CD1c-positive myeloid dendritic cell (primary cell): Measurements from ENCODE around the gene GPS1.
A peak's percentile ranks its signal among the peaks of the same experiment; 100 is the strongest.

Source experiments
- DNase-seq: peaks from one replicate; pipeline ENCODE4 v3.0.0-alpha.2; 2016; ENCODE audit errors: extremely low spot score

The GPS1 gene

DNA sequence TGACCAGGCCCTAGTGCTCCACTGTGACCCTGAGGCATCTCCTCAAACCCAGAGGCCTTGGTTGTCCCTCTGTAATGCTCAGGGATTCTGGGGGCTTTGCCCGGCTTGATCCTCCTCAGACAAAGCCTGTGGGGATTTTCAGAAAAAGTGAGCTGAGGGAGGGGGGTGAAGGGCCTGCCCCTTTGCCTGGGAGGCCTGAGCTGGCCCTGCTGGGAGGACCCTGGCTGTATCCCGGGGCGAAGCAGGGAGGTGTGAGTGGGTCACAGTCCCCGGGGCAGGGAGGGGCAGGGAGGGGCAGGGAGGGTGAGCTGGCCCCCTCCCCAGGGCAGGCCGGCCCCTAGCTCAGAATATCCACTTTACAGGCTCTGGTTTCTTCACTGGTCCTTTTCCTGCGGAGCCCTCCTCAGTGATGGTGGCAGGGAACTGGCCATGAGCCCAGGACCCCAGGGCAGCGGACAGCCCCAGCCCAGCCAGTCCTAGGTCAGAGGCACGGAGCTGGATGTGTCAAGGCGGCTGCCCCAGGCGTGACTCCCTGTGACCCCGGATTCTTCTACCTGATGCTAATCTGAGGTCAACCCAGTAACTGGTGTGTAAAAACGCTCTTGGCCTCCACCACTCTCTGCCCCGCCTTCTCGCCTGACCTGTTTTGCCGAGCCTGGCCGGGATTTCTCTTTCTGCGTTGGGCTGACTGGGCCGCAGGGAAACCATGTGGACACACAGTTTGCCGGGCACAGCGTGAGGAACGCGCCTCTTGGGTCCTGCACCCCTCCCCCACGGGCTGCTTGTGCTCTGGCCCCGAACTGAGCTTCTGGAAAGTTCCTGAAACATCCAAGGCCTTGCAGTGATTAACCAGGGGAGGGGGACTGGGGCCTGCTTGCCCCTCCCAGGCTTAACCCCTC lies 52.1 kb downstream of the GPS1 start:
- no peak for DNase-seq

DNA sequence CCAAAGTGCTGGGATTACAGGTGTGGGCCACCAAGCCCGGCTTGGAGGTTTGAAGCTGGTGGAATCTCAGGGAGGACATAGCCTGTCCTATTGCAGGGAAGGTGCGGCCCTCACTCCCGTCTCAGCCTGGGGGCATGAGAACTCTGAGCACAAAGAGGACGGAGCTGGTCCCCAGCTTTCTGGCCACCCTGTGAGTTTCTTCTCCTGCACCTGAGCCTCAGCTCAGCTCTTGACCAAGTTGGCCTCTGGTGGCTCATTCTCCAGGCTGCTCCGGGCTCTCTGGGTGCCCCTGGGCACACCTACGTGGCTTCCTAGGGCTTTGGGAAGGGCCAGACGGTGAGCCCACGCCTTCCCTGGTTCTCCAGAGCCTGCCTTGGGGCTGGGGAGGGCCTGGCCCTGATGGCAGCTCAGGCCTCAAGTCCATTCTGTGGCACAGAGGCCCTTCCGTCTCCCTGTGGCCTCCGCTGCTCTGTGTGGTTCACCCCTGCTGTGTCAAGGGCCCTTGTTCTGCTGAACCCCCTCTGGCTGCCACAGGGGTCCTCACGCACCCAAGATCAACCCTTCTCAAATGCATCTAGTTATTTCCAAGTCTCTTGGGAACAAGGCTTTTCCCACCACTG lies 53.2 kb downstream of the GPS1 start:
- no peak for DNase-seq

GRCh38 chr17:82105417-82105881 lies 53.8 kb downstream of the GPS1 start:
- no peak for DNase-seq

DNA sequence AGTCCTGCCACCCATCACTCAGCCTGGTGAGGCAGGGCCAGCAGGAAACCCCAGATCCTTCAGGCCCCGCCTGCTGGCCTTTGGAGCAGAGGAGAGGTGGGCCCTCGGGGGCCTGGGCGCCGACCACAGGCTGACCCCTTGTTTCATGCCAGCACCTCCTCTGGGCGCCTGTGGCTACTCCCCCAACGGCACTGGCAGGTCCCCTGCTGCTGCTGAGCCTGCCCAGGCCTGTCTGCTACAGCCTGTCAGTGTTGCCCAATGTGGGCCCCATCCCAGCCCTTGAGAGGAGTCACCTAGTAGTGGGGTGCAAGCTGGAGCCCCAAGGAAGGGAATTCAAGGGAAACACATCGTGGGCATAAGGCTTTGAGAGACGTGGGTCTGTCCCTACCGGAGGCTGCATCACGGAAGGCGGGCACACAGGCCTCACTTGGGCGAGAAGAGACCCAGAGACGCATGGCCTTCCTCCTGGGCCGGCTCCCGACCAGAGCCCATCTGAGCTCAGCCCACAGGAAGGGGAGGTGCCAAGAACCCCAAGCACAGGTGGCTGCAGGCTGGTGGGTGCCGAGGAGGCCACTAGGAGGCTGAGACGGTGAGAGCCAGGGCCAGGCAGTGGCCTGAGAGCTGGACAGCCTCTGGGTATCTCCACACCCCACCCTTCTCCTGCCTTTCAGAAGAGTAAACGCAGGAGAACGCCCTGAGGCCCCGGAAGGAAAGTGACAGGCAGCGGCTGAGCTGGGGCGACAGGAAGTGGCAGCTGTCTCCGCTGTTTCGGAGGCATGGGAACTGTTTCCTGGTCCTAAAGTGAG lies 54.4 kb downstream of the GPS1 start:
- peak; percentile 54 for DNase-seq

DNA sequence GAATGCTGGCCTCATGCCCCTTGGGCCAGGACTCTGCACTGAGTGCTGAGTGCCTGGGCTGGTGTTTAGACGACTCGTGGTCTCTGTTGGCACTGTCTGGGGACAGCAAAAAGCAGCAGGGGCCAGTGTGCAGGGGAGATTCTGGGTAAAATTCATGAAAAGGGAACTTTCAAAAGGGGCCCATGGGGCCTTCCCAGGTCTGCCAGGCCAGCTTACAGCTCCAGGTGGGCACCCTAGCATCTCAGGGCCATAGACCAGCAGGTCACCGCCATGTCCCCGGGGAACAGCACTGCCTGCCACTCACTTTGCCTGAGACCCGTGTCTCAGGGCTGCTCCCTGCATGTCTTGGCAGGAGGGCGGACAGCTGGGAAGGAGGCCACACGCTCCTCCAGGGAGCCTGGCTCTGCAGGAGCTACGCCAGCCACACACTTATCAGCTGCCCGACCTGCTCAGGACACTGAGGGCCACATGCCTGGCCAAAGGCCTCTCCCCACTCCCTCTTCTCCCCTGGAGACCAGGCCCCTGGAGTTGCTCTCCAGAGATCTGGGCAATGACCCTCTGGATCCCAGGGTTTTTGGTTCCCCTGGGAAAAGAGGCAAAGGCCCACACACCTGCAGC lies 55.1 kb downstream of the GPS1 start:
- no peak for DNase-seq
